ENCODE data around the gene LRRTM4.

Gene LRRTM4

DNA sequence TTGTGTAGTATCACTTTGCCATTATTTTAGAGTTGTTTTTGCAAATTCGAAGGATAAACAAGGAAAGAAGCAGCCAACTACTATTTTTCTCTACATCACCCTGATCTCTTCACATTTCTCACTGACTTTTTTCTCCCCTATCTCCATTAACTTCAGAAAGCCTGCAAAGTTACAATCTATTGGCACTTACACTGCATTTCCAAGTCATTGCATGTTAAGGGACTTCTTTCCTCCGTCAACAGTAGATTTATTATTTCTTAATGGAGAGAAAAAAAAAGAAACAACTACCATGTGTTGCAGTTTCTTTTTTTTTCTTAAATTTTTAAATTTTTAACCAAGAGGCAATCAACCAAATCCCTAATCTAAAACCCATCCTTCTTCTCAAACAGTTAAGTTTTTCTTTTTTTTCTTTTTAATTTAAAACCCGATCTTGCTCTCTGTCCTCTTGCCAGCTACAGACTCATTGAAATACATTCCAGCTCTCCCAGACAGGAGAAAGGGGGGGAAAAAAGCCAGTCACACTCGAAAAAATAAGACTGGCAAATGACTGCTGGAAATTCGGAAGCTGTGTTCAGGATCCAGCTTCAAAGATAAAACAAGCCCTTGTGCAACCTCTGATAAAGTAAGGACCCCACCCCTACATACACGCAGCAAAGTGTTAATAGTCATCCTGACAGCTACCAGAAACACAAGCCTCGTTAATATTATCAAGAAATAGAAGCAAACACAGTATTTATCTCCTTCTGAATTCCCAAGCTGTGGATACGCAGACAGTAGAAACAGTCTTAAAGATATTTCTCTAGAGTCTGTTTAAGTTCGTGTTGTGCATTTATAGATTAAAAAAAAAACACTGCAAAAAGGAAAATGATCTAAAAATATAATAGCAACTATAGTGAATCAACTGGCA, 1.3 kb downstream of the LRRTM4 start:
- TF ChIP-seq ARNTL (CRISPR knock-in tag; IDR thresholded peaks at IDR 0.05; ENCODE audit: borderline replicate concordance, low read depth) (no peak), ZNF8 (CRISPR knock-in tag; IDR thresholded peaks at IDR 0.05) (no peak), ZFP30 (CRISPR knock-in tag; IDR thresholded peaks at IDR 0.05) (no peak), ZFP3 (CRISPR knock-in tag; IDR thresholded peaks at IDR 0.05) (no peak), TOX (CRISPR knock-in tag; IDR thresholded peaks at IDR 0.05; ENCODE audit: borderline replicate concordance) (no peak), OSR1 (CRISPR knock-in tag; IDR thresholded peaks at IDR 0.05) (no peak), CSDC2 (CRISPR knock-in tag; IDR thresholded peaks at IDR 0.05) (no peak), GLIS3 (CRISPR knock-in tag; IDR thresholded peaks at IDR 0.05) (no peak), ZC3H10 (CRISPR knock-in tag; IDR thresholded peaks at IDR 0.05) (no peak), BACH2 (CRISPR knock-in tag; IDR thresholded peaks at IDR 0.05; ENCODE audit: borderline replicate concordance) (no peak), ISL1 (CRISPR knock-in tag; IDR thresholded peaks at IDR 0.05) (no peak), ZNF70 (CRISPR knock-in tag; IDR thresholded peaks at IDR 0.05) (no peak), TCF4 (CRISPR knock-in tag; IDR thresholded peaks at IDR 0.05; ENCODE audit: borderline replicate concordance) (no peak), RARB (CRISPR knock-in tag; IDR thresholded peaks at IDR 0.05) (no peak), ESRRG (CRISPR knock-in tag; IDR thresholded peaks at IDR 0.05) (no peak)
- TF ChIP-seq, protein P1, sequence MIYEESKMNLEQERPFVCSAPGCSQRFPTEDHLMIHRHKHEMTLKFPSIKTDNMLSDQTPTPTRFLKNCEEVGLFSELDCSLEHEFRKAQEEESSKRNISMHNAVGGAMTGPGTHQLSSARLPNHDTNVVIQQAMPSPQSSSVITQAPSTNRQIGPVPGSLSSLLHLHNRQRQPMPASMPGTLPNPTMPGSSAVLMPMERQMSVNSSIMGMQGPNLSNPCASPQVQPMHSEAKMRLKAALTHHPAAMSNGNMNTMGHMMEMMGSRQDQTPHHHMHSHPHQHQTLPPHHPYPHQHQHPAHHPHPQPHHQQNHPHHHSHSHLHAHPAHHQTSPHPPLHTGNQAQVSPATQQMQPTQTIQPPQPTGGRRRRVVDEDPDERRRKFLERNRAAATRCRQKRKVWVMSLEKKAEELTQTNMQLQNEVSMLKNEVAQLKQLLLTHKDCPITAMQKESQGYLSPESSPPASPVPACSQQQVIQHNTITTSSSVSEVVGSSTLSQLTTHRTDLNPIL (CRISPR knock-in tag; IDR thresholded peaks at IDR 0.05; ENCODE audit: low read depth): no peak
- TF ChIP-seq, protein P2, sequence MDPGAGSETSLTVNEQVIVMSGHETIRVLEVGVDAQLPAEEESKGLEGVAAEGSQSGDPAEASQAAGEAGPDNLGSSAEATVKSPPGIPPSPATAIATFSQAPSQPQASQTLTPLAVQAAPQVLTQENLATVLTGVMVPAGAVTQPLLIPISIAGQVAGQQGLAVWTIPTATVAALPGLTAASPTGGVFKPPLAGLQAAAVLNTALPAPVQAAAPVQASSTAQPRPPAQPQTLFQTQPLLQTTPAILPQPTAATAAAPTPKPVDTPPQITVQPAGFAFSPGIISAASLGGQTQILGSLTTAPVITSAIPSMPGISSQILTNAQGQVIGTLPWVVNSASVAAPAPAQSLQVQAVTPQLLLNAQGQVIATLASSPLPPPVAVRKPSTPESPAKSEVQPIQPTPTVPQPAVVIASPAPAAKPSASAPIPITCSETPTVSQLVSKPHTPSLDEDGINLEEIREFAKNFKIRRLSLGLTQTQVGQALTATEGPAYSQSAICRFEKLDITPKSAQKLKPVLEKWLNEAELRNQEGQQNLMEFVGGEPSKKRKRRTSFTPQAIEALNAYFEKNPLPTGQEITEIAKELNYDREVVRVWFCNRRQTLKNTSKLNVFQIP (CRISPR knock-in tag; IDR thresholded peaks at IDR 0.05; ENCODE audit: borderline replicate concordance, low read depth): no peak
- TF ChIP-seq, protein P3, sequence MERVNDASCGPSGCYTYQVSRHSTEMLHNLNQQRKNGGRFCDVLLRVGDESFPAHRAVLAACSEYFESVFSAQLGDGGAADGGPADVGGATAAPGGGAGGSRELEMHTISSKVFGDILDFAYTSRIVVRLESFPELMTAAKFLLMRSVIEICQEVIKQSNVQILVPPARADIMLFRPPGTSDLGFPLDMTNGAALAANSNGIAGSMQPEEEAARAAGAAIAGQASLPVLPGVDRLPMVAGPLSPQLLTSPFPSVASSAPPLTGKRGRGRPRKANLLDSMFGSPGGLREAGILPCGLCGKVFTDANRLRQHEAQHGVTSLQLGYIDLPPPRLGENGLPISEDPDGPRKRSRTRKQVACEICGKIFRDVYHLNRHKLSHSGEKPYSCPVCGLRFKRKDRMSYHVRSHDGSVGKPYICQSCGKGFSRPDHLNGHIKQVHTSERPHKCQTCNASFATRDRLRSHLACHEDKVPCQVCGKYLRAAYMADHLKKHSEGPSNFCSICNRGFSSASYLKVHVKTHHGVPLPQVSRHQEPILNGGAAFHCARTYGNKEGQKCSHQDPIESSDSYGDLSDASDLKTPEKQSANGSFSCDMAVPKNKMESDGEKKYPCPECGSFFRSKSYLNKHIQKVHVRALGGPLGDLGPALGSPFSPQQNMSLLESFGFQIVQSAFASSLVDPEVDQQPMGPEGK (CRISPR knock-in tag; IDR thresholded peaks at IDR 0.05; ENCODE audit: borderline replicate concordance): no peak
- TF ChIP-seq, protein P4, sequence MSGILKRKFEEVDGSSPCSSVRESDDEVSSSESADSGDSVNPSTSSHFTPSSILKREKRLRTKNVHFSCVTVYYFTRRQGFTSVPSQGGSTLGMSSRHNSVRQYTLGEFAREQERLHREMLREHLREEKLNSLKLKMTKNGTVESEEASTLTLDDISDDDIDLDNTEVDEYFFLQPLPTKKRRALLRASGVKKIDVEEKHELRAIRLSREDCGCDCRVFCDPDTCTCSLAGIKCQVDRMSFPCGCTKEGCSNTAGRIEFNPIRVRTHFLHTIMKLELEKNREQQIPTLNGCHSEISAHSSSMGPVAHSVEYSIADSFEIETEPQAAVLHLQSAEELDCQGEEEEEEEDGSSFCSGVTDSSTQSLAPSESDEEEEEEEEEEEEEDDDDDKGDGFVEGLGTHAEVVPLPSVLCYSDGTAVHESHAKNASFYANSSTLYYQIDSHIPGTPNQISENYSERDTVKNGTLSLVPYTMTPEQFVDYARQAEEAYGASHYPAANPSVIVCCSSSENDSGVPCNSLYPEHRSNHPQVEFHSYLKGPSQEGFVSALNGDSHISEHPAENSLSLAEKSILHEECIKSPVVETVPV (CRISPR knock-in tag; IDR thresholded peaks at IDR 0.05): no peak
- TF ChIP-seq, protein P5, sequence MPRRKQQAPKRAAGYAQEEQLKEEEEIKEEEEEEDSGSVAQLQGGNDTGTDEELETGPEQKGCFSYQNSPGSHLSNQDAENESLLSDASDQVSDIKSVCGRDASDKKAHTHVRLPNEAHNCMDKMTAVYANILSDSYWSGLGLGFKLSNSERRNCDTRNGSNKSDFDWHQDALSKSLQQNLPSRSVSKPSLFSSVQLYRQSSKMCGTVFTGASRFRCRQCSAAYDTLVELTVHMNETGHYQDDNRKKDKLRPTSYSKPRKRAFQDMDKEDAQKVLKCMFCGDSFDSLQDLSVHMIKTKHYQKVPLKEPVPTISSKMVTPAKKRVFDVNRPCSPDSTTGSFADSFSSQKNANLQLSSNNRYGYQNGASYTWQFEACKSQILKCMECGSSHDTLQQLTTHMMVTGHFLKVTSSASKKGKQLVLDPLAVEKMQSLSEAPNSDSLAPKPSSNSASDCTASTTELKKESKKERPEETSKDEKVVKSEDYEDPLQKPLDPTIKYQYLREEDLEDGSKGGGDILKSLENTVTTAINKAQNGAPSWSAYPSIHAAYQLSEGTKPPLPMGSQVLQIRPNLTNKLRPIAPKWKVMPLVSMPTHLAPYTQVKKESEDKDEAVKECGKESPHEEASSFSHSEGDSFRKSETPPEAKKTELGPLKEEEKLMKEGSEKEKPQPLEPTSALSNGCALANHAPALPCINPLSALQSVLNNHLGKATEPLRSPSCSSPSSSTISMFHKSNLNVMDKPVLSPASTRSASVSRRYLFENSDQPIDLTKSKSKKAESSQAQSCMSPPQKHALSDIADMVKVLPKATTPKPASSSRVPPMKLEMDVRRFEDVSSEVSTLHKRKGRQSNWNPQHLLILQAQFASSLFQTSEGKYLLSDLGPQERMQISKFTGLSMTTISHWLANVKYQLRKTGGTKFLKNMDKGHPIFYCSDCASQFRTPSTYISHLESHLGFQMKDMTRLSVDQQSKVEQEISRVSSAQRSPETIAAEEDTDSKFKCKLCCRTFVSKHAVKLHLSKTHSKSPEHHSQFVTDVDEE (CRISPR knock-in tag; IDR thresholded peaks at IDR 0.05): no peak
- no peak for ATAC-seq

DNA sequence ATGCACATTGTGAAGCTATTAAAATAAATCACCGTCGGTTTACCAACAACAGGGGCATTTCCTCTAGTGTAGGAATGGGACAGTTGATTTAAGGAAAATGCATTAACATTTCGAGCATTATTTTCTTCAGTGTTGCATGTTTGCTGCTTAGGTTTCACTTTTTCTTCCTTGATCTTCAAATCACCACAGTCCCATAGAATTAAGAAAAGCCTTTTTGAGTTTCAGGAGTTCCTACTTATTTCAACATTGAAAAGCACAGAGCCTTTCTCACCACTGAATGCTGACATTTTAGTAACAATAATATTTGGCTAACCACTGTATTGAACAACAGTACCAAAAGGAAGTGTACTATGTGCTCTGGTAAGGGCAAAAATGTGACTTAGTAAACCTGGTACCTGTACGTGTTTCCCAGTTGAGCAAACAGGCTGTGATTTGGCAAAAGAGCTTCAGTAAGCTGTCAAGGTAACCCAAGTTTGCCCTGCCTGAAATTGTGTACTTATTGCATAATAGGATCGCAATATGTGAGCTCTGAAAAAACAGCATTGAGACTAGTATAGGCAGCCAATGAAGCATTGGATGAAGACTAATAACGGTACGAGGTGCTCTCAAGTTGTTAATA, 2.2 kb downstream of the LRRTM4 start:
- no peak for ATAC-seq
- TF ChIP-seq RARB (CRISPR knock-in tag; IDR thresholded peaks at IDR 0.05): no peak
